ENCODE results near the gene TMEM8B. TPM values are rescaled to one million over a fixed set of nuclear protein-coding genes. Genes with fewer than 3 reads are reported as not detected.

The TMEM8B gene
- total and polyA plus RNA-seq, 2 of the 8 experiments (the other 6 are each of a cell fraction or from before 2014, with no cell fraction given) = 7.5 to 10.4 TPM

GRCh38 chr9:35905912-35906679 is 77.1 kb downstream of the TMEM8B start, which contains the start of gene HRCT1:
Gene HRCT1 (plus strand): TSS chr9:35906202. CDS start chr9:35906288, 86 bp downstream.
- Histone ChIP-seq H2BK20ac (ENCODE audit: low read length) (peak within 1 kb of the TSS; percentile 87; the same call in 1 of the 2 replicates), H3K18ac (ENCODE audit: extremely low read depth, low read length) (peak within 1 kb of the TSS; percentile 49), H3K36me3 (ENCODE audit: control insufficient read depth in 2 of 4, insufficient read depth in 4 of 4, low read length in 3 of 4) (no peaks in the 10 kb centered on the region), H3K79me2 (ENCODE audit: control insufficient read depth in 1 of 2, insufficient read depth in 2 of 2, low read length in 2 of 2) (no peaks in the 10 kb centered on the region), H2AFZ (ENCODE audit: low read length) (peak within 1 kb of the TSS; percentile 71; the same call in 1 of the 2 replicates), H3K27ac (ENCODE audit: low read depth, low read length) (no peak within 1 kb of the TSS), H2AK5ac (ENCODE audit: low read depth, low read length) (no peak within 1 kb of the TSS), H4K8ac (ENCODE audit: extremely low read depth, insufficient read depth, low read length) (peak within 1 kb of the TSS; percentile 77), H3K79me1 (ENCODE audit: low read depth, low read length) (0 out of 2 replicates have a peak, but pooled peaks cover 2% of the 10 kb centered on the region), H3K23ac (ENCODE audit: insufficient read length) (no peak within 1 kb of the TSS), H3K27me3 (replicated peaks in 1 of 4; ENCODE audit: control insufficient read depth in 3 of 4, extremely low read depth in 1 of 4, insufficient read depth in 3 of 4, low read length in 3 of 4) (peaks cover 0 to 2% (median 0%) of the 10 kb centered on the region in 4 experiments; a peak in 2 of 7 replicates), H3K9ac (replicated peaks in 1 of 4; ENCODE audit: extremely low read depth in 1 of 4, low read depth in 3 of 4, low read length in 3 of 4) (no peak within 1 kb of the TSS), H2BK120ac (replicated peaks; ENCODE audit: low read depth, low read length) (peak within 1 kb of the TSS; percentile 5), H4K91ac (replicated peaks; ENCODE audit: insufficient read length, low read length) (peak within 1 kb of the TSS; percentile 6), H3K9me3 (ENCODE audit: insufficient read depth in 2 of 2, low read depth in 1 of 2, low read length in 1 of 2) (no peaks in the 10 kb centered on the region), H2BK12ac (ENCODE audit: low read depth, low read length) (peak within 1 kb of the TSS; percentile 78; the same call in 1 of the 2 replicates), H3K14ac (ENCODE audit: insufficient read length) (no peak within 1 kb of the TSS), H4K5ac (ENCODE audit: insufficient read length, low read depth, low read length) (no peak within 1 kb of the TSS), H3K4me3 (ENCODE audit: extremely low read depth in 1 of 4, insufficient read depth in 2 of 4, low read depth in 3 of 4, low read length in 4 of 4) (no peak within 1 kb of the TSS), H3K56ac (replicated peaks; ENCODE audit: insufficient read length, low read depth, low read length) (no peak within 1 kb of the TSS), H3K4me1 (replicated peaks in 1 of 4; ENCODE audit: control insufficient read depth in 3 of 4, insufficient read depth in 4 of 4, low read length in 3 of 4) (peaks cover 9 to 33% (median 21%) of the 10 kb centered on the region in 4 experiments), H2BK15ac (ENCODE audit: low read length) (0 out of 2 replicates have a peak within 1 kb of the TSS, but pooled peaks have one; percentile 88), H3K4me2 (ENCODE audit: insufficient read depth in 1 of 2, low read depth in 2 of 2, low read length in 2 of 2) (no peak within 1 kb of the TSS; a peak in 1 of 4 replicates), H3K4ac (replicated peaks; ENCODE audit: insufficient read length, low read depth, low read length) (peak within 1 kb of the TSS; percentile 12), H3K23me2 (ENCODE audit: low read depth, low read length) (no peaks in the 10 kb centered on the region; the same call in 1 of the 2 replicates), H4K20me1 (replicated peaks in 1 of 2; ENCODE audit: control insufficient read depth in 1 of 2, insufficient read depth in 2 of 2, low read length in 2 of 2) (no peaks in the 10 kb centered on the region), H2BK5ac (ENCODE audit: low read depth, low read length) (peak within 1 kb of the TSS; percentile 79; the same call in 1 of the 2 replicates)
- no peak for FAIRE-seq
- ChIA-PET CTCF (ENCODE audit: partially characterized antibody) (interaction anchor here (0.8 to 5.6 kb wide), 12 partner anchors 12 to 248 kb away, joined by 3 to 26 read pairs (median 5); partner anchors contain the start of genes CCDC107 and RMRP), POLR2A (ENCODE audit: partially characterized antibody) (interaction anchor here (1.2 kb wide), 2 partner anchors 39 to 60 kb away, joined by 3 to 4 read pairs; no protein-coding TSS in a partner anchor)
- 81% methylated on average over 18 of the region's 30 CpGs; no CpG with 5 or more reads in 1 of the 2 experiments for WGBS, 2 experiments (ENCODE audit: extremely low coverage in 1 of 2, insufficient coverage in 1 of 2, insufficient read length in 1 of 2, insufficient replicate concordance in 2 of 2, low coverage in 1 of 2, low lambda C conversion rate in 2 of 2, missing lambda C conversion rate in 1 of 2)
- no peak for DNase-seq (ENCODE audit: low read depth in 1 of 2, low spot score in 2 of 2)
- TF ChIP-seq, protein P1, sequence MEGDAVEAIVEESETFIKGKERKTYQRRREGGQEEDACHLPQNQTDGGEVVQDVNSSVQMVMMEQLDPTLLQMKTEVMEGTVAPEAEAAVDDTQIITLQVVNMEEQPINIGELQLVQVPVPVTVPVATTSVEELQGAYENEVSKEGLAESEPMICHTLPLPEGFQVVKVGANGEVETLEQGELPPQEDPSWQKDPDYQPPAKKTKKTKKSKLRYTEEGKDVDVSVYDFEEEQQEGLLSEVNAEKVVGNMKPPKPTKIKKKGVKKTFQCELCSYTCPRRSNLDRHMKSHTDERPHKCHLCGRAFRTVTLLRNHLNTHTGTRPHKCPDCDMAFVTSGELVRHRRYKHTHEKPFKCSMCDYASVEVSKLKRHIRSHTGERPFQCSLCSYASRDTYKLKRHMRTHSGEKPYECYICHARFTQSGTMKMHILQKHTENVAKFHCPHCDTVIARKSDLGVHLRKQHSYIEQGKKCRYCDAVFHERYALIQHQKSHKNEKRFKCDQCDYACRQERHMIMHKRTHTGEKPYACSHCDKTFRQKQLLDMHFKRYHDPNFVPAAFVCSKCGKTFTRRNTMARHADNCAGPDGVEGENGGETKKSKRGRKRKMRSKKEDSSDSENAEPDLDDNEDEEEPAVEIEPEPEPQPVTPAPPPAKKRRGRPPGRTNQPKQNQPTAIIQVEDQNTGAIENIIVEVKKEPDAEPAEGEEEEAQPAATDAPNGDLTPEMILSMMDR (IDR thresholded peaks at IDR 0.05; ENCODE audit: control extremely low read depth in 1 of 3, insufficient read depth in 1 of 3, low read depth in 1 of 3, low read length in 3 of 3) = no peak
- no peak for TF ChIP-seq ATF3 (IDR thresholded peaks at IDR 0.05; ENCODE audit: insufficient read depth, low read depth, low read length)
- no peak for TF ChIP-seq ZNF274 (IDR thresholded peaks at IDR 0.05; ENCODE audit: borderline replicate concordance, extremely low read depth, low read length)
- TF ChIP-seq NRF1 (IDR thresholded peaks at IDR 0.05; ENCODE audit: low read depth, low read length) = no peak
- no peak for TF ChIP-seq POLR2A (IDR thresholded peaks at IDR 0.05; ENCODE audit: control extremely low read depth in 1 of 2, low read depth in 2 of 2, low read length in 2 of 2)
- TF ChIP-seq TAF1 (IDR thresholded peaks at IDR 0.05; ENCODE audit: low read depth, low read length) = no peak
- TF ChIP-seq KDM5A (IDR thresholded peaks at IDR 0.05; ENCODE audit: low read length) = no peak
